Globus pallidus (tissue), 1 donor: ENCODE results near the gene LRR1.
A peak's percentile ranks its signal among the peaks of the same experiment; 100 is the strongest.
"Not testable (repeated sequence)": the region's sequence is repeated elsewhere in the genome, so short reads cannot be mapped to it uniquely, and the experiment has no call there.

ENCODE experiments used
- DNase-seq: peaks from one replicate; pipeline ENCODE4 v3.0.0-alpha.2; 2015; ENCODE audit warnings: low spot score

The LRR1 gene

GRCh38 chr14:49585803-49586672 lies 12.7 kb upstream of the LRR1 start, which contains the start of gene RPS29:
Gene RPS29 (minus strand): TSS chr14:49586380. CDS start chr14:49586346, 34 bp downstream.
- peak; percentile 97 for DNase-seq

GRCh38 chr14:49586673-49587460 lies 11.9 kb upstream of the LRR1 start:
- DNase-seq = peak; percentile 64

GRCh38 chr14:49589387-49589786 lies 9.4 kb upstream of the LRR1 start:
- no peak for DNase-seq

DNA sequence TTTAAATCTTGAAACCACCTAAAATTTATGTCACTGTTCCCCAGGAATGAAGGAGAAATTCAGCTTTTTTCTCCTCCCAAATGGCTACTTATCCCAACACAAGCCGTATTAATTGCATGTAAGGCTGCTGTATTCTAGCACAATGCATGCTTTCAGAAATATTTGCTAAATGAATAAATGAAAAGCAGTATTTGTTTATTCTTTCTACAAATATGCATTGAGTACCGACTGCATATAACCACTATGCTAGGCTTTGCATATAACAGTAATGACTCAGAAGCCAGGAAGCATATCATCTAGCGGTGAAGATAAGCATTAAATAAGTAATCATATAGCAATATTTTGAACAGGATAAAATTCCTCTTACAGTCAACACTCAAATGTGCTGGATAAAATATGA lies 5.7 kb upstream of the LRR1 start:
- no peak for DNase-seq

DNA sequence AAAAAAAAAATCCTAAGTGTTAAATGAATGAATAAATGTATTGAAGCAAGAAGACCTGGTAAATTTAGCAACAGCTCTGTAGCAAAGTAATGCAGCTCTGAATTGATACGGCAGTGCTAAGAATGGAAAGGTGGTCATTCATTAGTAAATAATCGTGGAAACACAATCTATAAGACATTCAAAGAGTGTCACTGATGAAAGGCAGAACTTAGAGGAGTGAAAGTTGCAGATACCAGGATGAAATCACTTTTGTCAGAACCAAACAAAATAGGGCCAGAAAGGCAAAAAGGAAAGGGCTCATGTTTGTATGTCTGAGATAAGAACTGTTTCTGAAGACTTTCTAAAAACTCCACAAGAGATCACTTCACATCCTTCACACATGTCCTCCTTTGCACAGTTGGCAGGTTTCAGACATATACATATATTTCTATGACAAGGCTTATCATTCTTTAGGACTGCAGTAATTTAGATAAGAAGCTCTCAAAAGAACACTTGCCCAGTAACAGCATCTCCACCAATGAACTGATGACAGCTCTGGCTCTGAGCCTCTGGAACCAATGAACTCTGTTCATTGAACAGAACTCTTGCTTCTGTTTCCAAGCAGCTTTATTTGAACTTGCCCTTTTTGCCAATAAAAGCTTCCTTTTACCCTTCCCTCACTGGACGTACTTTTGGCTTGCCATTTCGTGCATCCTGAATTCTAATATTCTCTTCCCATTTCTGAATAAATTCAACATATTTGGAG lies 4.2 kb upstream of the LRR1 start:
- DNase-seq = no peak

- DNase-seq = no peak
These were observed 603 bp upstream of the LRR1 start for GRCh38 chr14:49598189-49598484.

- DNase-seq = no peak
These were observed 8.8 kb downstream of the LRR1 start for GRCh38 chr14:49607583-49607982.

DNA sequence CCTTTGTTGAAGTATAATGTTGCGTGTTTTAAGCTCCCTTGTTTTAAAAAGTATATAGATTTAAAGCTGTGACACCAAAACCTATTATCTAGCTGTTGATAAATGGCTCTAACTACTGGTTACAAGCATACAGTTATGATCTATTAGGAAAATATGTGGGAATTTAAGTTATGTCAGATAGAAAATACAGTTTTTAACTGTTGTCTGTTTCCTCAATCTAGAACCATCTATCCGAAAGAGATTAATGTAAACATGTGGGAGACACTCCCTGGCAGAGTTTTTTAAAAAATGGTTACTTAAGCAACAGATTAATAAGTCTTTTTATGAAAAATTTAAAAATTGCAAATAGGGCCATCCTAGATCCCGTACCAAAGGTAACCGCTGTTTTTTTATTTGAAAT lies 13.5 kb downstream of the LRR1 start:
- DNase-seq = no peak

DNA sequence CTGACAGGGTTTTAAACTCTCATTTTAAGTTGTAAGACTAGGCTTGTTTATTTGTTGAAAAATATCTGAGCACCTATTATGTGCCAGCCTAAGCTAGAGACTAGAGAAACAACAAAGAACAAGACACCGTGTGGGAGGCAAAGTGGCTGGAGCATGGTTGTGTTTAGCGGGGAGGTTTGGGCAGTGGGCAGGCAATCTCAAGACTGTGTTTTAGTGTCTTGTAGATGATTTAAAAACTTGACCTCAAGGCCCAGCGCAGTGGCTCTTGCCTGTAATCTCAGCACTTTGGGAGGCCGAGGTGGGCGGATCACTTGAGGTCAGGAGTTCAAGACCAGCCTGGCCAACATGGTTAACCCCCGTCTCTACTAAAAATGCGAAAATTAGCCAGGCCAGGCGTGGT lies 13.9 kb downstream of the LRR1 start:
- no peak for DNase-seq

GRCh38 chr14:49614196-49614595 lies 15.5 kb downstream of the LRR1 start:
- DNase-seq = no peak

DNA sequence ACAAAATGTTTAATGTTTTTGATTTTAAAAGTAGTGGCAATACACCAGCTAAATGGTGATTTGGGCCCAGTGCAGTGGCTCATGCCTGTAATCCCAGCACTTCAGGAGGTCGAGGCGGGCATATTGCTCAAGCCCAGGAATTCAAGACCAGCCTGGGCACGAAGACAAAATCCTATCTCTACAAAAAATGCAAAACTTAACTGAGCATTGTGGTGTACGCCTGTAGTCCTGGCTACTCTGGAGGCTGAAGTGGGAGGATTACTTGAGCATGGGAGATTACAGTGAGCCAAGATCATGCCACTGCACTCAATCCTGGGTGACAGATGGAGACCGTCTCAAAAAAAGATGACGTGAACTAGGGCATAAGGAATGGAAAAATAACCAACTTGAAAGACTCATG lies 17.0 kb downstream of the LRR1 start:
- DNase-seq = no peak

DNA sequence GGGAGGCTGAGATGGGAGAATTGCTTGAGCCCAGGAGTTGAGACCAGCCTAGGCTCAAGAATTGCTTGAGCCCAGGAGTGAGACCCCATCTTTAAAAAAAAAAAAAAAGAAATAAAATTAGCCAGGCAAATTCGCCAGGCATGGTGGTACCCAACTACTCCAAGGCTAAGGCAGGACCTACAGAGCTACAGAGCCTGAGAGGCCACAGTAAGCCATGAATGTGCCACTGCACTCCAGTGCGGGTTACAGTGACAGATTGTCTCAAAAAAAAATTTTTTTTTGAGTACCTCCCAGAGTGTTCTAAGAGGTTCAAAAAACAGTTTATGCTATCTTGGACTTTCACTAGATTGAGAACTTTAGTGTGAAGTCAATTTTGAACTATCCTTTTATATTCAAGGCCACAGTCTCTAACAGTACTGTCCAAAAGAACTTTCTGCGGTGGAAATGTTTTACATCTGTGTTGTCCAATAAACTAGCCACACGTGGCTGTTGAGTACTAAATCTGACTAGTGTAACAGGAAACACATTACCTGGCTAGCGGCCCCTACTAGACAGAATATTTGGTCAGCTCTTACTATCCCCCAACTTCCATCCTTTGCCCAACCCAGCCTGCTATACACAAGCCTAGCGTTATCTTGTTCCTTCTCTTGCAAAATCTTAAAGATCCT lies 19.2 kb downstream of the LRR1 start:
- no peak for DNase-seq

- not testable (repeated sequence) for DNase-seq
These were observed 20.5 kb downstream of the LRR1 start for GRCh38 chr14:49619273-49619672.

DNA sequence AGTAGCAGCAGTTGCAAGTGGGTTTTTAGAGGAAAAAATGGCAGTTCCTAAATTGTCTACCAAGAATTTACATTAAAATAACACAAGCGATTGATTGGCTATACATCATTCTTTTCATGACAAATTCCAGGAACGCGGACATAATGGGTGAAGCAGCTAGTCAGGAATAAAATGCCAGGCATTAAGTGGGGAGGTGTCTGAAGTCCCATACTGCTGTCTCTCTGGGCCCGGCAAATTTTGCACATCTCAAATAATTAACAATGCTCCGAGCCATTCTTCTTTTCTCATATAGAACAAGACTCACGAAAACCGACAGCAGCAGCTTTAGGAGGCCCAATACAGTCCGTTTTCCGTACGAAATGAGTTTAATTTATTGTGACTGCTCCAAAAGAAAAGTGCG lies 21.0 kb downstream of the LRR1 start:
- DNase-seq = no peak

DNA sequence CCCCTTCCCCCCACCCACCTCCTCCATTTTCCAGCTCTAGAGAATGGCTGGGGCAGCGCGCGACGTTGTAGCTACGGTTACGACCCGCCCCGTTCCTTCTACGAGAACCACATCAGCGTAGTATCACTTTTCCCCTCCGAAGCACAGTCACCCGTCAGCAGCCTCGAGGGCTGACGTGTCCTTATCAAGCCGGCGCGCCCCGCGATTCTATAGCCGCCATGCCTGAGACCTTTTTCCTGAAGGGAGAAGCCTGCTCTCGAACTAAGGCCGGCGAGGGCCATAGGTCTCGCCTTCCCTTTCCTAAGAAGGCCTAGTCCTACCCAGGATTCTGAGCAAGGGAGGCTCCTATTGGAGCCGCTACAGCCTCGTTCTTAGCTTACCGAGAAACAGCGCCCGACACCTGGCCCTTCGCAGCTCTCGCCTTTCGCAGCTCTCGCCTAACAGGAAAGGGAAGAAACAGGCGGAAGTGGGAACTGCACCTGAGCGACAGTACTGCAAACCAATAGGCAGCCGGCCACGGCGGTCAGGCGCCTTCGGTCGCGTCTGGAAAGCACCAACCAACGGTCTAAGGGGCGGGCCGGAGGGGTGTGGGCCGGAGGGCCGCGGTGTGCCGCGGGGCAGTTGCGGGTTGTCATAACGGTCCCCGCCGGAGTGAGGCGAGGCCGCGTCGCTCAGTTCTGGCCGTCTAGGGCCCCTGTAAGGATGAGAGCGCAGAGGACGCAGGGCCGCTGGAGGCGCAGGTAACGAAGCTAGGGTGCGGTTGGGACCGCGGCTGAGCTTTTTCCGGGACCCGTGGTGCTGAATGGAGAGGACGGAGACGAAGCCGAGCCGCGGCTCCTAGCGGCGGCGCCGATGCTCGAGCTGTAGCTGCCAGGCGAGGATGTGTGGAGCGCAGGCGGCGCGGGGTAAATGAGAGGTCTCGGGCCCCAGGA lies 21.7 kb downstream of the LRR1 start, which contains the start of the genes MGAT2 and RPL36AL:
Gene MGAT2 (plus strand): TSS at position 618 of the 932 bp plus-strand sequence. CDS start 470 bp downstream, outside the sequence.
Gene RPL36AL (minus strand): TSS at position 445 of the 932 bp plus-strand sequence. CDS start 1,522 bp downstream, outside the sequence.
- DNase-seq = peak; percentile 98

DNA sequence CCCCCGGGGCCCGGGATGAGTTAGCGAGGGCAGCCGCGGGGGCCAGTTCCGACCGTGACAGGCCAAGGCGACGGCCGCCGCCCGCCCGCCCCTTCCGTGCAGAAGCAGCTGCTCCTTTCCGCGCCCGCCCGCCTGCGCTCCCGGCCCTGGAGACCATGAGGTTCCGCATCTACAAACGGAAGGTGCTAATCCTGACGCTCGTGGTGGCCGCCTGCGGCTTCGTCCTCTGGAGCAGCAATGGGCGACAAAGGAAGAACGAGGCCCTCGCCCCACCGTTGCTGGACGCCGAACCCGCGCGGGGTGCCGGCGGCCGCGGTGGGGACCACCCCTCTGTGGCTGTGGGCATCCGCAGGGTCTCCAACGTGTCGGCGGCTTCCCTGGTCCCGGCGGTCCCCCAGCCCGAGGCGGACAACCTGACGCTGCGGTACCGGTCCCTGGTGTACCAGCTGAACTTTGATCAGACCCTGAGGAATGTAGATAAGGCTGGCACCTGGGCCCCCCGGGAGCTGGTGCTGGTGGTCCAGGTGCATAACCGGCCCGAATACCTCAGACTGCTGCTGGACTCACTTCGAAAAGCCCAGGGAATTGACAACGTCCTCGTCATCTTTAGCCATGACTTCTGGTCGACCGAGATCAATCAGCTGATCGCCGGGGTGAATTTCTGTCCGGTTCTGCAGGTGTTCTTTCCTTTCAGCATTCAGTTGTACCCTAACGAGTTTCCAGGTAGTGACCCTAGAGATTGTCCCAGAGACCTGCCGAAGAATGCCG lies 22.6 kb downstream of the LRR1 start:
- DNase-seq = no peak

DNA sequence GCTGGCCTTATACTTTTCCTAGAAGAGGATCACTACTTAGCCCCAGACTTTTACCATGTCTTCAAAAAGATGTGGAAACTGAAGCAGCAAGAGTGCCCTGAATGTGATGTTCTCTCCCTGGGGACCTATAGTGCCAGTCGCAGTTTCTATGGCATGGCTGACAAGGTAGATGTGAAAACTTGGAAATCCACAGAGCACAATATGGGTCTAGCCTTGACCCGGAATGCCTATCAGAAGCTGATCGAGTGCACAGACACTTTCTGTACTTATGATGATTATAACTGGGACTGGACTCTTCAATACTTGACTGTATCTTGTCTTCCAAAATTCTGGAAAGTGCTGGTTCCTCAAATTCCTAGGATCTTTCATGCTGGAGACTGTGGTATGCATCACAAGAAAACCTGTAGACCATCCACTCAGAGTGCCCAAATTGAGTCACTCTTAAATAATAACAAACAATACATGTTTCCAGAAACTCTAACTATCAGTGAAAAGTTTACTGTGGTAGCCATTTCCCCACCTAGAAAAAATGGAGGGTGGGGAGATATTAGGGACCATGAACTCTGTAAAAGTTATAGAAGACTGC lies 23.4 kb downstream of the LRR1 start:
- no peak for DNase-seq

DNA sequence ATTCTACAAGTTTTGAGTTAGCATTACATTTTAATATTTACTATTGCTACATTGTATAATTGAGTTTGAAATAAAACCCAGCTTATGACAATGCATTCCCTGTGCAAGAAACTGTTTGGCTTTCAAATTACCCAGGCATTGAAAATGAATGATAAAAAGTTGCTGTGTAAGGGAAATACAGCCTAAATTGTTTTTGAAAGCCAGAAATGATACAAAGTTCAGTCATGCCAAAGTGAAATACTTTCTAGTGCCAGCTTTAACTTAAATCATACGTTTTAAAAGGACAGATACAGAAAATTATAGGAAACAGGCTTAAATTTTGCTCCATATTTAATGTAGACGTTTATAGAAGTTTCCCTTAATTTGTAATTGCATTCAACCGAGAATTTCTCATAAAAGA lies 24.6 kb downstream of the LRR1 start:
- DNase-seq = no peak
